HG03432 (cell line): Measurements from ENCODE around the gene SPRY1.

Experiments used
- ATAC-seq: cut with Tn5 transposase; IDR thresholded peaks from one replicate; pipeline ENCODE4 v1.9.1; 2021; ENCODE audit warnings: mild to moderate bottlenecking, moderate library complexity; ENCODE audit not compliant: unreplicated experiment

SPRY1 gene

DNA sequence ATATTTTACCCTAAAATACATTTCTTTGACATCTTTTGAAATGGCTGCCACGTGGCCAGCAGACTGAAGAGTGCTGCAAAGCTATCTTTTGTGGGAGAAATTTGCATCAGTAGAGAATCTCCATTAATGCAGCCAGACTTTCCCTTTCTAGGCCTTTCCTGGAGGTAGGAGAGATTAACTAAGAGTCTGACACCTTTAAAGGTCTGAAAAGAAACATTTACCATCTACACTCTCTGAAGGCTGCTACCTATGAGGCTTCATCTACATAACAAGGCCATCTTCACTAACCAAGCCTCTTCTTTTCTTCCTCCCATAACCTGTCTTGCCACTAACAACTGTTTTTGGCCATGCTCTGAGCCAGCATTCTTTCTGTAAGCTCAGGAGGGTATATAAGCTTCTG lies 17.8 kb upstream of the SPRY1 start:
- ATAC-seq = no peak

DNA sequence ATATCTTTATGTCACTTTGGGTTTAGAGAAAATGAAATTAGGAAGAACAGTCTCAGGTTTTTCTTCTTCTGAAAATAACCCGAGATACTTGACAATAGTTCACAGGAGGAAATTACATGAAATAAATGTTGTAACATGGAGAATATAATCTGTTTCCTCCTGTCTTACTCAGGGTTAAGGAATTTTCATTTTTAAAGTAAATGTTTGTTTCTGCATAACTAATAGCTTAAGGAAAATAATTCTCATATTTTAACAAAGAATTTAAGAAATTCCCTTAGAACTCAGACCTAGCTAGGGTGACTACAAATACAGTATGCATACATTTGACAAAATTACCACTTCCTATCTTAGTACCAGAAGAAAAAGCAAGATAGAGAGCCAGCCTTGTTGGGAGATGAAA lies 17.2 kb upstream of the SPRY1 start:
- no peak for ATAC-seq

DNA sequence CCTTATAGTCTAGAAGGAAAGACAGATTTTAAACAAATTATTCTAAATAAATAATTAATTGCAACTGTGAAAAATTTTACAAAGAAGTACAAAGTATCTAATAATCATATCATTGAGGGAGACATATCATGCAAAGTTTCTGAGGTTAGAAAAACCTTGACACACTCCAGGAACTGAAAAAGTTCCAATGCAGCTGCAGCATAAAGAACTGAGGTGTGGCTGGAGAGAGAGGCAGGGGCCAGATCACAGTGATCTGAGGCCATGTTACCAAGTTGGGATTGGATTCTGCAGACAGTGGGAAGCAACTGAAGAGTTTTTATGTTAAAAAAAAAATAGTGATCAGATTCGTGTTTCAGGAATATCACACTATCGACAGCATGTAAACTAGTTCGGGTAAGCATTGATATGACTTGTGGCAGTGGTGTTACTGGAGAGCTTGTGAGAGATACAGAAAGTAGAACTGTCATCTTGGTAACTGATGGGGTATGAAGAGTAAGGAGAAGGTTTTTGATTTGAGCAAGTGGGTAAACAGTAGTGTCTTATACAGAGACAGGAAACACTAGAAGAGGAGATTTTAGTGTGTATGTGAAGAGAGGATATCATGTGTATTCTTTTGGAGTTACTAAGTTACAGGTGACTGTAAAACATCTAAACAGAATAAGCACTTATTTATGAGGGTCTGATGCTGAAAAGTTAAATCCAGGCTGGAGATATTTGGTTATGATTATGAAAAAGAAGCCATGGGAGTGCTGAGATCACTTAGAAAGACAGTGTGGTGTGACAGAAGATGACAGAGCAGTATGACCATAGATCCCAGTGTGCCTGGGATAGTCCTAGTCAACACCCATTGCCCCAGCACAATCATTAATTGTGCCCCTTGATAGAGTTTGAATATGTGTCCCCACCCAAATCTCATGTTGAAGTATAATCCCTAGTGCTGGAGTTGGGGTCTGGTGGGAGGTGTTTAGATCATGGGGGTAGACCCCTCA lies 15.6 kb upstream of the SPRY1 start:
- peak; percentile 95 for ATAC-seq

DNA sequence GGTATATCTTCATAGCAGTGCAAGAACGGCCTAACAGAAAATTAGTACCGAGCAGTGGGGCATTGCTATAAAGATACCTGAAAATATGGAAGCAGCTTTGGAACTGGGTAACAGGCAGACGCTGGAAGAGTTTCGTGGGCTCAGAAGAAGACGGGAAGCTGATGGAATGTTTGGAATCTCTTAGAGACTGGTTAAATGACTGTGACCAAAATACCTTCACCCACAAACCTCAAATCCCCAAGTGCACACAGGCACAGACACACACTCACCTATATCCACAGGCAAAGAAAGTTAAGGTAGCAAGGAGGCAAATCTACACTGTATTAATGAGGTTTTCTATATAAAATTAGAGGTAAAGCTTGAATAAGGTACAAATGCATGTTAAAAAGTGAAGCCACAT lies 14.6 kb upstream of the SPRY1 start:
- ATAC-seq = no peak

DNA sequence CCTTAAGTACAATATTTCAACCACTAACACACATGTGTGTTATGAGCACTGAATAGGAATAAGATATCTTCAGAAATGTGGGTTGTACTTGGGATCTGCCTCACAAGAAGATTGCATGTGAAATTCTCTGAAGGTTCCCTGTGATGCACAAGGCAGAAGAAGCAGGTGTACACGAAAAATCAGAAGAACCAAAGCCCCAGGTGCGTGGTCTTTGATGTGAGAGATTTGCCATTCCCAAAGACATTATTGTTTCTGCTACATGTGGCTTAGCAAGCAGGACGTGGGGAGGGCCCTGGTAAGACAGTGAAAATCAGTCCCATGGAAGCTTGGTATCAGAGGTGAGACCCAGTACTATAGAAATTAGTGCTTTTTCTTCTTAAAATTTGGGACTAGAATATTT lies 13.0 kb upstream of the SPRY1 start:
- no peak for ATAC-seq

DNA sequence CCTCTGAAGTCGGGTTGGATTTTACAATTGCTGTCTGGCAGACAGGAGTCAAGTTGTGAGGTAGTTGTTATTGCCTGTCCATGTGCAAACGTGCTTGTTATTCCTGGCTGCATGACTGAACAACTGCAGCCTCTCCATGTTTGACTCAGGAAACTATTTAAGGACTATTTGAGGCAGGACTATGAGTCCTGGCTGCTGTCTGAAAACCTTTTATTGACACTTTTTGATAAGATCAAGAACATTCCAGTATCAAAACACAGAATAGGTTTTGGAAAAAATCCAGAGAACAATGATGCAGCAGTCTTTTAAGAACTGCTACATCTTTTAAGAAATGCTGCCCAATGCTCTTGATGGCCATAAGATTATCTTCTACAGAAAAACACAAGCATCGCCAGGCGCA lies 10.0 kb upstream of the SPRY1 start:
- ATAC-seq = no peak

DNA sequence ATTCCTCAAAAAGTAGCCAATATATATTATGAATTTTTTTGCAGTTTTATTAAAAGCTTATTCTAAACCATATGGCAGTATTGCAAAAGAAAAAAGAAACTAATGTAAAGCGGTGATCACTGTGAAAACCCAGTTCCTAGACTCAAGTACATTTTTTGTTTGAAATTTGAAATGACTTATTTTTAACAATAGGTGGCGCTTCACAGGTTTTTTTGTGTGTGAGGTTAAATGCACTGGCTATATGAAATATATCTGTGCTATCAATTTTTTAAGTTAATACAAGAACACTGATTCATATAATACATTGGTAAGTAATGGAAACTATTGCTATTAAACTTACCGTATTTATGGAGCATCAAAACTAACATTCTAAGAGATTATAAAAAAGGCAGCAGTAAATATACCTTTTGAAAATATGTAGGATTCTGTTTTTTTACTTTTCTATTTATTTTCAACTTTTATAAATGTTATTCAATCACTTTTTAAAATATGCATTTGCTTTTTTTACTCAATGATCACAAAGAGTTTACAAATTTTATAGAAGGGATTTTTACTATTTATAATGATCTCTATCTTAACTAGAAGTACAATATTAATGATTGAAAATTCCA lies 5.6 kb upstream of the SPRY1 start:
- ATAC-seq = no peak

DNA sequence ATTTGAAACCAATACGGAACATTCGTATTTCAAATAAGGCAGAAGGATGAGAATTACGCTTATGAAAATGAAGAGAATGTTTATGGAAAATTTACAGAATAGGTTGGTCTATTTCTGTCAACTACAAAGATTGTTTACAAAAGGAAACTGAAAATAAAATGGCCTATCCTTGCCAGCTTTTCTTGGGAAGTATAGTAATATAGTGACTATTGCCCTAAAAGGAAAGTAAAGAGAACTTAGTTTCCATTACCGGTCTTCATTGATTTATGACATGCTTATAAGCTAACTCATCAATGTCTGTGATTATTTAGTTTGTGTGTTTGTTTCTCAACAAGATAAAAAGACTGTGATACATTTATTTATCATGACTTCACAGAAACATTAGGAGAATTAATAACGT lies 2.9 kb upstream of the SPRY1 start:
- ATAC-seq = no peak

DNA sequence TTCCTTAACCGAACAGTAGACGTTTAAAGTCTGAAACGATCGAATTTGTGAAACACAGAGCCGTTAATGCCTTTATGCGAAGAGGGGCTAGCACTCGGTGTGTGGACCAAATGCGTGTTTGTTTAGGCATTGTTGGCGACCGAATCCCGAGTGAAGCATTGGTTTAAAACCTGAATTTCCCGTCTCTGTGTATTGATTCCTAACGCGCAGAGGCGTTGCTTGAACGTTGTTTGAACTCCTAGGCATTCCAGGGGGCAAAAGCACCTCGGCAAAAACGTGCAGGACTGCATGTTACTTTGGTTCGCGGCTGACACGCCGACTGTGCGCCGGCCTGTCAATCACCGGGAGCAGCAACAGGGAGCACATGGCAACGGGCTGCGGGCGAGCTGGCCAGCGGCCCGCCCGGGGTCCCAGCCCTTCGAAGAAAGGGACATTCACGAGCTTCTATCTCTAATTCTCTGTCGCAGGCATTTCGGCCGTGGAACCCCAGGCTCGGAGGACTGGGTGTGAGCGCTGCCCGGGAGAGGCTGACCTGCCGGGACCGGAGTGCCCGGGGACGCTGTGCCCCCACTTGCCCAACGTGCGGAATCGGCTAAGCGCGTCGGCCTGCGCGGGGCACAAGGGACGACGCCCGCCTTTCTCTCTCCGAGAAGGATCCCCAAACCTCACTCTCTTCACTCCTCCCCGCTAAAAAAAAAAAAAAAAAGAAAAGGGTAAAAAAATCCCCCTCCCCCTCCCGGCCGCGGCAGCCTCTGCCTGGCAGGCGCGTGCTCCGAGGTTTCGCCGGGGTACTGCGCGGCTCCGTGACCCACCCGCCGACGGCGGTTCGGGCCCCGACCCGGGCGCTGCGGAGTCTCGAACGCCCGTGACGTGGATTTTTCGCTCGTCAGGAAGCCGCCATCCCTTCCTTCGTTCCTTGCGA lies 810 bp downstream of the SPRY1 start:
- peak; percentile 36 for ATAC-seq

DNA sequence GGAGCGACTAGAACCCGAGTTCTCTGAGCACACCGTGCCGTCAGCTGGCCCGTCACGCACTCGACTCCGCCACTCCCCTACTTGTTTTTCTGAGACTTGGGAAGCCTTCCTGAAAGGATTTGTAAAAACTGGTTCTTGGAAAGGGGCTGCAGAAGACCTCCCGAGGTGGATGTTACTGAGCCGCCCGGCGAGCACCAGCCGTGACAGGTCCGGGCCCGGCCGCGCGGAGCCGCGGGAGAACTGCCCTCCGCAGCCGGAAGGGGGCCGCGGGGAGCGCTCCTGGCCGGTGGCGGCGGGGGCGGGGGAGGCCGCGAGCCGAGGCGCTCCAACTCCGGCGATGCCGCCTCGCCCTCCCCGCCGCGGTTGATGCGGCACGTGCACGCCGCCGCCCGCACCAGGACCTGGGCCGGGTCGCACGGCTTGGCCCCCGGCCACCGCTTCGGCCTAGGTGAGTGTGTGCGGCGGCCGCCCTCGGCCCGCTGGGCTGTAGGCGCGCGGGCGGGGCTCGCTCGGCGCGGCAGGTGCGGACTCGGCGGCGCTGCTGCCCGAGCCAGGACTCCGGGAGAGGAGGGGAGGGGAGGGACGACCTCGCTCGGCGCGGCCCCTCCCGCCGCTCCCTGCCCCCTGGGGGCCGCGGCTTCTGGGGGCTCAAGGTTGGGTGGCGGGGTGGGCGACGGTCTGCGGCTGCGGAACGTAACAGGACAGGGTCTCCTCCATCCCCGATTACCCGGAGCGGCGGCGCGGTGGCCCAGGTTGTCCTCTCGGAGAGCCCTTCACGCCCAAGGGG lies 1.7 kb downstream of the SPRY1 start:
- peak; percentile 64 for ATAC-seq

DNA sequence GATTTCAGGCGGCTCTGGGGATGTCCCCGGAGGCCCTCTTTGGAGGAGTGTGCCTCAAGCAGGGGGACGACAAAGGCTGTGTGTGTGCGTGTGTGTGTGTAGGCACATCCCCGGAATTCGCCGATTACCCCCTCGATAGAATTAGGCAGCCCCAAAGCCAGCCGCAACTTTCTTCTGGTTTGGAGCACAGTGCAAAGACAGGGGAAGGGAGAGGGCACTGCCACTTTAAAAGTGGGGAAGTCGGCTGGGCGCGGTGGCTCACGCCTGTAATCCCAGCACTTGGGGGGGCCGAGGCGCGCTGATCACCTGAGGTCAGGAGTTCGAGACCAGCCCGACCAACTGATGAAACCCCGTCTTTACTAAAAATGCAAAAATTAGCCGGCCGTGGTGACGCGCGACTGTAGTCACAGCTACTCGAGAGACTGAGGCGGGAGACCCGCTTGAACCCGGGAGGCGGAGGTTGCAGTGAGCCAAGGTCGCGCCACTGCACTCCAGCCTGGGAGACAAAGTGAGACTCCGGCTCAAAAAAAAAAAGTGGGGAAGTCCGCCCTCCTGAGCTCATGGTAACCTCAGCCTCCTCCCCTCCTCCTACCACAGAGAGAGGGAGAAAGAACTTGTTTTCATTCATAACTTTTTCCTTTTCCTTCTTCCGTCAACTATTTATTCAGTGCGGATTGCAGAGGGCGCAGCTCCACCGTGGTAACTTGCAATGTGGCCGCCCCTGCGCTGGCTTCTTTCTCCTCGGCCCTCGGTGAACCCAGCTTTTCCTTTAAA lies 2.4 kb downstream of the SPRY1 start:
- peak; percentile 37 for ATAC-seq

DNA sequence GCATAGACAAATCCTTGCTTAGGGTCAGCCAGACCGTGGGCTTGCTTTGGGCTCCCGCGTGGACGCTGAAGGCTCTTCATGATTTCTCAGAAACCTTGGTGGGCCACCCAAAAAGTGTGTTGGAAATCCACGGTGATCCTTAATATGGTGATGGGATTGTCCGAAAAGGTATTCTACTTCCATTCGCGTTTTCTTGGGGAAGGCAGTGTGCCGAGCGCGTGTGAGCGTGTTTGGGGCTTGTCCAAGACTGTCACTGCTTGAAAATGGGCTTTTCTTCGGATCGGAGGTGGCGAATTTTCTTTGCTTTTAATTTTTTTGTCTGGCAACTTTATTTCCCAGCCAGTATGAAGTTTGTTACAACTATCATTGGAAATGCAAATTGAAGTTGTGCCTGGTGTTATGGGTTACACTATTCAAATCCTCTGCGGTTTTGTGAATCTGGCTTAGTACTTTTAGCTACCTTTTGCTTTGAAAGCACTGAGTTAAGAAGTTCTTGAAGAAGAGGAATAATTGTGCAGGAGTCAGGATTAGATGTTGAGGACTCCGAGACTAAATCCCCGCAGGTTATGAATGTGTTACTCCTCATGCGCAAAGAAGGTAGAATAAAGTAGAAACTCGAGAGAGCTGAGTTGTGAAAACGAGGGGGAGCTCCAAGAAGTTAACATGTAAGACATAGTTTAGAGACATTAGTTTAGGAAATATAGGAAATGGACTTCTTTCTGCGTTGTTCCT lies 3.2 kb downstream of the SPRY1 start:
- no peak for ATAC-seq

DNA sequence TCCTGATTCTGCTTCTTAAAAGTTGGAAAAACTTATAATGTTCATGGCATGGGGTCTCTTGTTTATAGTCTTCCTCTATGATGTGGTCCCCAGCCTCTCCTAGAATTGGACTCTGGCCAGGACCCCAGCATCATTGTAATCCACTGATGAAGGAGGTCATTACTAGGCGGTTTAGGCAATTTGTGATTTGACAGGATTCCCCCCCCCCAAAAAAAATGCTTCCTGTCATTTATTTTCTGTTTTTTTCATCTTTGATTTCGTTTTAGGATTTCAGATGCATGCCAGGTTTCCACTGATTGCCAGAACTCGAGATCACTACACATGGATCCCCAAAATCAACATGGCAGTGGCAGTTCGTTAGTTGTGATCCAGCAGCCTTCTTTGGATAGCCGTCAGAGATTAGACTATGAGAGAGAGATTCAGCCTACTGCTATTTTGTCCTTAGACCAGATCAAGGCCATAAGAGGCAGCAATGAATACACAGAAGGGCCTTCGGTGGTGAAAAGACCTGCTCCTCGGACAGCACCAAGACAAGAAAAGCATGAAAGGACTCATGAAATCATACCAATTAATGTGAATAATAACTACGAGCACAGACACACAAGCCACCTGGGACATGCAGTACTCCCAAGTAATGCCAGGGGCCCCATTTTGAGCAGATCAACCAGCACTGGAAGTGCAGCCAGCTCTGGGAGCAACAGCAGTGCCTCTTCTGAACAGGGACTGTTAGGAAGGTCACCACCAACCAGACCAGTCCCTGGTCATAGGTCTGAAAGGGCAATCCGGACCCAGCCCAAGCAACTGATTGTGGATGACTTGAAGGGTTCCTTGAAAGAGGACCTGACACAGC lies 4.9 kb downstream of the SPRY1 start:
- no peak for ATAC-seq

DNA sequence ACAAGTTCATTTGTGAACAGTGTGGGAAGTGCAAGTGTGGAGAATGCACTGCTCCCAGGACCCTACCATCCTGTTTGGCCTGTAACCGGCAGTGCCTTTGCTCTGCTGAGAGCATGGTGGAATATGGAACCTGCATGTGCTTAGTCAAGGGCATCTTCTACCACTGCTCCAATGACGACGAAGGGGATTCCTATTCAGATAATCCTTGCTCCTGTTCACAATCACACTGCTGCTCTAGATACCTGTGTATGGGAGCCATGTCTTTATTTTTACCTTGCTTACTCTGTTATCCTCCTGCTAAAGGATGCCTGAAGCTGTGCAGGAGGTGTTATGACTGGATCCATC lies 5.5 kb downstream of the SPRY1 start:
- no peak for ATAC-seq

DNA sequence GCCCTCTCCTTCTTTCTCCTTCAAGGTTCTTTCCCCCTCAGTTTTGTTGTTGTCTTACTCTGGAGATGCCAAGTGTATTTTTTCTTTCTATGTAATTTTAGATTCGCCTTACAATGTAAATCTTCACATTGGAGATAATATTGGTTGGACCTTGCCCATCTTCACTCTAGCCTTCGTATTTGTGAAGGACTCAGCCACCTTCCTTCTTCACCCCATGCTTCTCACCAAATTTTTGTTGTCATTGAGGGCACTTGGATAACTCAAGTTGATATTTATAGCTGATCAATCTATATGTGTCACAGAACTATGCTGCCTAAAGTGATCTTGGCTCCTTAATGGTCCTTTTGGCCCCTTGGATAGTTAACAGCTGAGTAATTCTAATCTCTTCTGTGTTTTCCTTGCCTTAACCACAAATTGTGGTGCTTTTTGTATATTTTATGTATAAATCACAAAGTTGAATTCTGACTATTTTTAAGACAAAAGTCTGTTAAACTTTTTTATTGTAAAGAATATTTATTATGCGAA lies 6.5 kb downstream of the SPRY1 start:
- ATAC-seq = no peak

DNA sequence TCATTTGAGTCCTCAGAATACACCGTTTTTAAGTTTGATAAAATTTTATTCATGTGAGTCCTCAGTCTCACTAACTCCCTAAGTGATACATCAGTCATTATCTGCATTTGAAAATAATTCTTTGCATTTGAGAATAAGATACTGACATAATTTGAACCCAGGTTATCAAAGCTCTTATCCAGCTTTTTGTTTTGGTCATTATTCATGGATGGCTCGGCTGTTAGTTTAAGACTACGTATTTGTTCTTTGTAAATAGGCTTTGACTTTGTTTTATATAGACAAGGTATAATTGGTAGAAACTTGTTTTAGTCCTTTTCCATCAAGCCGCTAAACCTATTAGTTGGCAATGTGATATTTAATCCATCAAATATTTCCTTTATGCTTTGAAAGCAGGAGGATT lies 7.9 kb downstream of the SPRY1 start:
- no peak for ATAC-seq

DNA sequence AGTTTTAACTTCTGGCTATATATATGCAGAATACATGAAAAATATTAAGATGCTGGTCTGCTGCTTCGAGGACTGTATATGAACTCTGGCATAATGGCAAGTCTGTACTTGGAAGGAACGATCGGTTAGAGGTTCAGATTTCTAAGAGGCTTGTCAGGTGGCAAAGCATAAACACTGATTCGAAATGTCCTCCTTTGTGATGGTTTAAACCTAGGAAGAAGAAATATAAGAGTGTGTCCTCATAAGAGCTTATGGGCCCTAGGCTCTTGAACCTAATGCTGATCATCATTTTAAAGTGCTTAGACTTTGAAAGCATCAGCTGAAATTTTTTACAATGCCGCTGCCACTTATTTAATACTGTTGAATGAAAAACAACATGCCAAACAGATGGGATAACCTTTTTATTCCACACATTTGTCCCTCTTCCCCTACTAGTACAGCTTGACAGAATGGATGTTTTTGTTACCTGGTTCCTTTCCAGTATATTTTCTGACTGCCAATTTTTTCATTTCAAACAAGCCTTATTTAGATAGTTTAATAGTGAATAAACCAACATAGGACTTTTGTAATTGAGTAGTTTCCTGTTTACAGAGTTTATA lies 8.8 kb downstream of the SPRY1 start:
- no peak for ATAC-seq

DNA sequence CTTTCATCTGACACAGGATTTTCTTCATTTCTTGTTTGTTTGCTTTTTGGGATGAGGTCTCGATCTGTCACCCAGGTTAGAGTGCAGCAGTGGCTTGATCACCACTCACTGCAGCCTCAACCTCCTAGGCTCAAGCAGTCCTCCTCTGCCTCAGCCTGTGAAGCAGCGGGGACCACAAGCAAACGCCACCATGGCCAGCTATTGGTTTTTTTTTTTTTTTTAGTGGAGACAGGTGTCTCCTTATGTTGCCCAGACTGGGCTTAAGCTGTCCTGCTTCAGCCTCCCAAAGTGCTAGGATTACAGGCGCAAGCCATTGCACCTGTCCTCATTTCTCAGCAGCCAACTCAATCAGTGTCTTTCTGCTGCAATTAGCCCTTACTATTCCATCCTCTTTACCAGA lies 10.3 kb downstream of the SPRY1 start:
- no peak for ATAC-seq
